ENCODE results near the gene LRRTM4. TPM values are rescaled to one million over a fixed set of nuclear protein-coding genes. Genes with fewer than 3 reads are reported as not detected.
"Not testable (repeated sequence)": the region's sequence is repeated elsewhere in the genome, so short reads cannot be mapped to it uniquely, and the experiment has no call there.

The LRRTM4 gene
- polyA plus RNA-seq, 1 donor from 2014 or later, result 37.1 TPM

DNA sequence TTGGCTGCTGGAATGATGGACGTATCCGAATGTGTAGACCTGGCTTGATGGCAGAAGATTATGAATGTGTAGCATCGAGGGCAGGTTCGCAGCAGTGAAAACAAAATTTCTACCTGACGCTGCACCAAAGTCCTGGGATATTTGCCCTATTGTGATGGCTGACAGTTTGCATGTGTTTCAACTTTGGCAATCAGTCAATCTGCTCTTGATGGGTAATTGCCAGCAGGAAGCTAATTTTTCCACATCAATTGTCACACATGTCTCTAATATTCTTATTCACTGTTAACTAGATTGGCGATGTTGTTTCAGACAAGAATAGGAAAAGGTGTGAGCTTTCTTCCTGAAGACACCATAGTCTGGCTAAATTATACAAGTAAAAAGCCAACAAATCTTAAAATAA lies 821.3 kb downstream of the LRRTM4 start:
- Histone ChIP-seq H3K27ac (ENCODE audit: low read length) (no peak overlapping the region), H3K4me2 (ENCODE audit: low read length) (no peak overlapping the region), H3K9me2 (ENCODE audit: insufficient read depth, low read length) (no peaks in the 10 kb centered on the region), H3K9me3 (ENCODE audit: low read length) (no peaks in the 10 kb centered on the region), H3K4me3 (ENCODE audit: low read length) (peak overlapping the region; percentile 15), H3K27me3 (ENCODE audit: insufficient read depth, low read depth, low read length) (no peaks in the 10 kb centered on the region), H3K36me3 (ENCODE audit: insufficient read depth, low read length) (no peaks in the 10 kb centered on the region), H3F3A (ENCODE audit: insufficient read depth, low read length, poor library complexity, severe bottlenecking) (no peaks in the 10 kb centered on the region), H4K20me1 (ENCODE audit: insufficient read depth) (no peaks in the 10 kb centered on the region), H3K9ac (ENCODE audit: low read length) (no peak overlapping the region), H2AFZ (ENCODE audit: low read depth, low read length) (no peak overlapping the region), H3K79me2 (replicated peaks; ENCODE audit: insufficient read depth, low read length) (no peaks in the 10 kb centered on the region)
- TF ChIP-seq EP300 (conservative IDR thresholded peaks at IDR 0.05; ENCODE audit: poor library complexity, severe bottlenecking) (peak; percentile 87), TAF1 (IDR thresholded peaks at IDR 0.05; ENCODE audit: low read depth) (no peak), MXI1 (conservative IDR thresholded peaks at IDR 0.05; ENCODE audit: poor library complexity, severe bottlenecking) (no peak), EZH2 (IDR thresholded peaks at IDR 0.05; ENCODE audit: borderline replicate concordance, insufficient read depth, low read length, poor library complexity, severe bottlenecking) (no peak), SMC3 (conservative IDR thresholded peaks at IDR 0.05; ENCODE audit: poor library complexity) (no peak), RAD21 (conservative IDR thresholded peaks at IDR 0.05) (no peak), POLR2AphosphoS5 (IDR thresholded peaks at IDR 0.05) (peak; percentile 52)
- TF ChIP-seq, protein P1, sequence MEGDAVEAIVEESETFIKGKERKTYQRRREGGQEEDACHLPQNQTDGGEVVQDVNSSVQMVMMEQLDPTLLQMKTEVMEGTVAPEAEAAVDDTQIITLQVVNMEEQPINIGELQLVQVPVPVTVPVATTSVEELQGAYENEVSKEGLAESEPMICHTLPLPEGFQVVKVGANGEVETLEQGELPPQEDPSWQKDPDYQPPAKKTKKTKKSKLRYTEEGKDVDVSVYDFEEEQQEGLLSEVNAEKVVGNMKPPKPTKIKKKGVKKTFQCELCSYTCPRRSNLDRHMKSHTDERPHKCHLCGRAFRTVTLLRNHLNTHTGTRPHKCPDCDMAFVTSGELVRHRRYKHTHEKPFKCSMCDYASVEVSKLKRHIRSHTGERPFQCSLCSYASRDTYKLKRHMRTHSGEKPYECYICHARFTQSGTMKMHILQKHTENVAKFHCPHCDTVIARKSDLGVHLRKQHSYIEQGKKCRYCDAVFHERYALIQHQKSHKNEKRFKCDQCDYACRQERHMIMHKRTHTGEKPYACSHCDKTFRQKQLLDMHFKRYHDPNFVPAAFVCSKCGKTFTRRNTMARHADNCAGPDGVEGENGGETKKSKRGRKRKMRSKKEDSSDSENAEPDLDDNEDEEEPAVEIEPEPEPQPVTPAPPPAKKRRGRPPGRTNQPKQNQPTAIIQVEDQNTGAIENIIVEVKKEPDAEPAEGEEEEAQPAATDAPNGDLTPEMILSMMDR (IDR thresholded peaks at IDR 0.05; ENCODE audit: poor library complexity, severe bottlenecking), result no peak
- TF ChIP-seq, protein P2, sequence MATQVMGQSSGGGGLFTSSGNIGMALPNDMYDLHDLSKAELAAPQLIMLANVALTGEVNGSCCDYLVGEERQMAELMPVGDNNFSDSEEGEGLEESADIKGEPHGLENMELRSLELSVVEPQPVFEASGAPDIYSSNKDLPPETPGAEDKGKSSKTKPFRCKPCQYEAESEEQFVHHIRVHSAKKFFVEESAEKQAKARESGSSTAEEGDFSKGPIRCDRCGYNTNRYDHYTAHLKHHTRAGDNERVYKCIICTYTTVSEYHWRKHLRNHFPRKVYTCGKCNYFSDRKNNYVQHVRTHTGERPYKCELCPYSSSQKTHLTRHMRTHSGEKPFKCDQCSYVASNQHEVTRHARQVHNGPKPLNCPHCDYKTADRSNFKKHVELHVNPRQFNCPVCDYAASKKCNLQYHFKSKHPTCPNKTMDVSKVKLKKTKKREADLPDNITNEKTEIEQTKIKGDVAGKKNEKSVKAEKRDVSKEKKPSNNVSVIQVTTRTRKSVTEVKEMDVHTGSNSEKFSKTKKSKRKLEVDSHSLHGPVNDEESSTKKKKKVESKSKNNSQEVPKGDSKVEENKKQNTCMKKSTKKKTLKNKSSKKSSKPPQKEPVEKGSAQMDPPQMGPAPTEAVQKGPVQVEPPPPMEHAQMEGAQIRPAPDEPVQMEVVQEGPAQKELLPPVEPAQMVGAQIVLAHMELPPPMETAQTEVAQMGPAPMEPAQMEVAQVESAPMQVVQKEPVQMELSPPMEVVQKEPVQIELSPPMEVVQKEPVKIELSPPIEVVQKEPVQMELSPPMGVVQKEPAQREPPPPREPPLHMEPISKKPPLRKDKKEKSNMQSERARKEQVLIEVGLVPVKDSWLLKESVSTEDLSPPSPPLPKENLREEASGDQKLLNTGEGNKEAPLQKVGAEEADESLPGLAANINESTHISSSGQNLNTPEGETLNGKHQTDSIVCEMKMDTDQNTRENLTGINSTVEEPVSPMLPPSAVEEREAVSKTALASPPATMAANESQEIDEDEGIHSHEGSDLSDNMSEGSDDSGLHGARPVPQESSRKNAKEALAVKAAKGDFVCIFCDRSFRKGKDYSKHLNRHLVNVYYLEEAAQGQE (IDR thresholded peaks at IDR 0.05; ENCODE audit: borderline replicate concordance), result no peak

DNA sequence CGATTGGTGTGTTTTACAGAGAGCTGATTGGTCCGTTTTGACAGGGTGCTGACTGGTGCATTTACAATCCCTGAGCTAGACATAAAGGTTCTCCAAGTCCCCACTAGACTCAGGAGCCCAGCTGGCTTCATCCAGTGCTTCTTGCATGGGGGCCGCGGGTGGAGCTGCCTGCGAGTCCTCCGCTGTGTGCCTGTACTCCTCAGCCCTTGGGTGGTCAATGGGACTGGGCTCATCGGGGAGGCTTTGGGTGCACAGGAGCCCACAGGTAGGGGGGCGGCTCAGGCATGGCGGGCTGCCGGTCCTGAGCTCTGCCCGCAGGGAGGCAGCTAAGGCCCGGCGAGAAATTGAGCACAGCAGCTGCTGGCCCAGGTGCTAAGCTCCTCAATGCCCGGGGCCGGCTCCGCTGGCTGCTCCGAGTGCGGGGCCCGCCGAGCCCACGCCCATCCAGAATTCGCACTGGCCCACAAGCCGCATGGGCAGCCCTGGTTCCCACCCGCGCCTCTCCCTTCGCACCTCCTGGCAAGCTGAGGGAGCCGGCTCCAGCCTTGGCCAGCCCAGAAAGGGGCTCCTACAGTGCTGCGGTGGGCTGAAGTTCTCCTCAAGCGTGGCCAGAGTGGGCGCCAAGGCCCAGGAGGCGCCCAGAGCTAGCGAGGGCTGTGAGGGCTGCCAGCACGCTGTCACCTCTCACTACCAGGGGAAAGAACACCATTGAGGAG lies 824.0 kb downstream of the LRRTM4 start:
- H3K79me2 ChIP-seq (replicated peaks; ENCODE audit: insufficient read depth, low read length); H3K27ac ChIP-seq (ENCODE audit: low read length); H3K4me3 ChIP-seq (ENCODE audit: low read length); H3F3A ChIP-seq (ENCODE audit: insufficient read depth, low read length, poor library complexity, severe bottlenecking); H4K20me1 ChIP-seq (ENCODE audit: insufficient read depth); H3K4me2 ChIP-seq (ENCODE audit: low read length); H3K9me2 ChIP-seq (ENCODE audit: insufficient read depth, low read length); H2AFZ ChIP-seq (ENCODE audit: low read depth, low read length); H3K36me3 ChIP-seq (ENCODE audit: insufficient read depth, low read length); H3K27me3 ChIP-seq (ENCODE audit: insufficient read depth, low read depth, low read length); H3K9me3 ChIP-seq (ENCODE audit: low read length); H3K9ac ChIP-seq (ENCODE audit: low read length): not testable (repeated sequence)

Small RNA genes lying within 50 kb of the gene (small RNA-seq; reads per million reads assigned to genes)
- gene RNA5SP98, result 0 to 0.08 (median 0) reads per million in 3 experiments
